ENCODE data around the gene CHPF.

The CHPF gene

GRCh38 chr2:219508444-219508734, 35.2 kb downstream of the CHPF start:
- H3K27ac ChIP-seq (ENCODE audit: extremely low read depth, low read depth, low read length): no peak overlapping the region
- CTCF ChIA-PET: interaction anchor here (0.5 to 9.5 kb wide), 6 partner anchors 10 to 232 kb away, joined by 3 to 150 read pairs (median 8); partner anchors contain the start of gene GMPPA
- POLR2A ChIA-PET: interaction anchor here (1.5 kb wide), 1 partner anchor 10 kb away, joined by 12 read pairs; the partner anchor contains the start of gene GMPPA
- TF ChIP-seq, protein P1, sequence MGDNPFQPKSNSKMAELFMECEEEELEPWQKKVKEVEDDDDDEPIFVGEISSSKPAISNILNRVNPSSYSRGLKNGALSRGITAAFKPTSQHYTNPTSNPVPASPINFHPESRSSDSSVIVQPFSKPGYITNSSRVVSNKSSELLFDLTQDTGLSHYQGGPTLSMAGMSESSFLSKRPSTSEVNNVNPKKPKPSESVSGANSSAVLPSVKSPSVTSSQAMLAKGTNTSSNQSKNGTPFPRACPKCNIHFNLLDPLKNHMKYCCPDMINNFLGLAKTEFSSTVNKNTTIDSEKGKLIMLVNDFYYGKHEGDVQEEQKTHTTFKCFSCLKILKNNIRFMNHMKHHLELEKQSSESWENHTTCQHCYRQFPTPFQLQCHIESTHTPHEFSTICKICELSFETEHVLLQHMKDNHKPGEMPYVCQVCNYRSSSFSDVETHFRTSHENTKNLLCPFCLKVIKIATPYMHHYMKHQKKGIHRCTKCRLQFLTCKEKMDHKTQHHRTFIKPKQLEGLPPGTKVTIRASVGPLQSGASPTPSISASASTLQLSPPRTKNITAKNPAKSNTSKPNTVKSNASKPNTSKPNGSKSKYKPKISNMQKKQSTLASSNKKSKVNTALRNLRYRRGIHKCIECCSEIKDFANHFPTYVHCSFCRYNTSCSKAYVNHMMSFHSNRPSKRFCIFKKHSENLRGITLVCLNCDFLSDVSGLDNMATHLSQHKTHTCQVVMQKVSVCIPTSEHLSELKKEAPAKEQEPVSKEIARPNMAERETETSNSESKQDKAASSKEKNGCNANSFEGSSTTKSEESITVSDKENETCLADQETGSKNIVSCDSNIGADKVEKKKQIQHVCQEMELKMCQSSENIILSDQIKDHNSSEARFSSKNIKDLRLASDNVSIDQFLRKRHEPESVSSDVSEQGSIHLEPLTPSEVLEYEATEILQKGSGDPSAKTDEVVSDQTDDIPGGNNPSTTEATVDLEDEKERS (tag by site-specific recombination; IDR thresholded peaks at IDR 0.05): no peak
- TF ChIP-seq ZNF585B (tag by site-specific recombination; IDR thresholded peaks at IDR 0.05): no peak
- no peak for TF ChIP-seq ZNF169 (tag by site-specific recombination; IDR thresholded peaks at IDR 0.05)
- TF ChIP-seq, protein P2, sequence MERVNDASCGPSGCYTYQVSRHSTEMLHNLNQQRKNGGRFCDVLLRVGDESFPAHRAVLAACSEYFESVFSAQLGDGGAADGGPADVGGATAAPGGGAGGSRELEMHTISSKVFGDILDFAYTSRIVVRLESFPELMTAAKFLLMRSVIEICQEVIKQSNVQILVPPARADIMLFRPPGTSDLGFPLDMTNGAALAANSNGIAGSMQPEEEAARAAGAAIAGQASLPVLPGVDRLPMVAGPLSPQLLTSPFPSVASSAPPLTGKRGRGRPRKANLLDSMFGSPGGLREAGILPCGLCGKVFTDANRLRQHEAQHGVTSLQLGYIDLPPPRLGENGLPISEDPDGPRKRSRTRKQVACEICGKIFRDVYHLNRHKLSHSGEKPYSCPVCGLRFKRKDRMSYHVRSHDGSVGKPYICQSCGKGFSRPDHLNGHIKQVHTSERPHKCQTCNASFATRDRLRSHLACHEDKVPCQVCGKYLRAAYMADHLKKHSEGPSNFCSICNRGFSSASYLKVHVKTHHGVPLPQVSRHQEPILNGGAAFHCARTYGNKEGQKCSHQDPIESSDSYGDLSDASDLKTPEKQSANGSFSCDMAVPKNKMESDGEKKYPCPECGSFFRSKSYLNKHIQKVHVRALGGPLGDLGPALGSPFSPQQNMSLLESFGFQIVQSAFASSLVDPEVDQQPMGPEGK (tag by site-specific recombination; IDR thresholded peaks at IDR 0.05): peak; percentile 27; the same call in 1 of the 2 replicates
- TF ChIP-seq ZFP69B (tag by site-specific recombination; IDR thresholded peaks at IDR 0.05): no peak
- no peak for TF ChIP-seq ZSCAN23 (tag by site-specific recombination; IDR thresholded peaks at IDR 0.05)
- TF ChIP-seq ZNF76 (tag by site-specific recombination; IDR thresholded peaks at IDR 0.05; ENCODE audit: borderline replicate concordance, low read depth): no peak
- no peak for TF ChIP-seq GLIS1 (tag by site-specific recombination; IDR thresholded peaks at IDR 0.05)
- no peak for TF ChIP-seq ZNF560 (tag by site-specific recombination; IDR thresholded peaks at IDR 0.05; ENCODE audit: borderline replicate concordance)
- no peak for TF ChIP-seq BCL11A (tag by site-specific recombination; IDR thresholded peaks at IDR 0.05; ENCODE audit: low read depth)
- no peak for TF ChIP-seq YY2 (tag by site-specific recombination; IDR thresholded peaks at IDR 0.05)
- no peak for TF ChIP-seq SETDB1 (IDR thresholded peaks at IDR 0.05; ENCODE audit: insufficient read length, low read length)
- no peak for TF ChIP-seq ZNF10 (tag by site-specific recombination; IDR thresholded peaks at IDR 0.05)
- TF ChIP-seq ZNF830 (tag by site-specific recombination; IDR thresholded peaks at IDR 0.05; ENCODE audit: low read depth): no peak
- TF ChIP-seq ZNF426 (tag by site-specific recombination; IDR thresholded peaks at IDR 0.05): no peak
- TF ChIP-seq ZNF677 (tag by site-specific recombination; IDR thresholded peaks at IDR 0.05): no peak
- TF ChIP-seq GLIS2 (tag by site-specific recombination; IDR thresholded peaks at IDR 0.05): peak; percentile 33; the same call in 1 of the 2 replicates
- no peak for TF ChIP-seq ZNF433 (tag by site-specific recombination; IDR thresholded peaks at IDR 0.05; ENCODE audit: low read depth)
- TF ChIP-seq ZNF24 (tag by site-specific recombination; IDR thresholded peaks at IDR 0.05): no peak
- TF ChIP-seq, protein P3, sequence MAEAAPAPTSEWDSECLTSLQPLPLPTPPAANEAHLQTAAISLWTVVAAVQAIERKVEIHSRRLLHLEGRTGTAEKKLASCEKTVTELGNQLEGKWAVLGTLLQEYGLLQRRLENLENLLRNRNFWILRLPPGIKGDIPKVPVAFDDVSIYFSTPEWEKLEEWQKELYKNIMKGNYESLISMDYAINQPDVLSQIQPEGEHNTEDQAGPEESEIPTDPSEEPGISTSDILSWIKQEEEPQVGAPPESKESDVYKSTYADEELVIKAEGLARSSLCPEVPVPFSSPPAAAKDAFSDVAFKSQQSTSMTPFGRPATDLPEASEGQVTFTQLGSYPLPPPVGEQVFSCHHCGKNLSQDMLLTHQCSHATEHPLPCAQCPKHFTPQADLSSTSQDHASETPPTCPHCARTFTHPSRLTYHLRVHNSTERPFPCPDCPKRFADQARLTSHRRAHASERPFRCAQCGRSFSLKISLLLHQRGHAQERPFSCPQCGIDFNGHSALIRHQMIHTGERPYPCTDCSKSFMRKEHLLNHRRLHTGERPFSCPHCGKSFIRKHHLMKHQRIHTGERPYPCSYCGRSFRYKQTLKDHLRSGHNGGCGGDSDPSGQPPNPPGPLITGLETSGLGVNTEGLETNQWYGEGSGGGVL (tag by site-specific recombination; IDR thresholded peaks at IDR 0.05): no peak
- TF ChIP-seq ZNF302 (tag by site-specific recombination; IDR thresholded peaks at IDR 0.05; ENCODE audit: low read depth): no peak
- no peak for TF ChIP-seq ZFP41 (tag by site-specific recombination; IDR thresholded peaks at IDR 0.05; ENCODE audit: borderline replicate concordance)
- TF ChIP-seq ZNF488 (tag by site-specific recombination; IDR thresholded peaks at IDR 0.05): no peak
- no peak for TF ChIP-seq ZNF704 (tag by site-specific recombination; IDR thresholded peaks at IDR 0.05)
- 0 out of 2 replicates have a peak, but pooled peaks have one; percentile 17 for TF ChIP-seq ZBTB10 (tag by site-specific recombination; IDR thresholded peaks at IDR 0.05)

More at GRCh38 chr2:219508444-219508734, 35.2 kb downstream of the CHPF start:
- Histone ChIP-seq H3K4me1 (ENCODE audit: control insufficient read depth, insufficient read depth, low read length) (peaks cover 2% of the 10 kb centered on the region), H3K9me3 (ENCODE audit: control insufficient read depth, insufficient read depth, low read depth, low read length) (no peaks in the 10 kb centered on the region), H3K4me3 (ENCODE audit: low read depth, low read length) (no peak overlapping the region), H3K36me3 (ENCODE audit: control insufficient read depth in 2 of 2, insufficient read depth in 1 of 2, low read length in 2 of 2) (peaks cover 0 to 42% of the 10 kb centered on the region in 2 experiments; a peak in 2 of 3 replicates)

Measured in HEK293 (cell line).